Peyer's patch (tissue), 4 donors: ENCODE data around the gene SYNCRIP.

Source experiments
- POLR2A ChIP-seq, 2 donors: fragments of 450-650 bp; IDR thresholded peaks; one replicate each; pipeline ENCODE4 v1.5.1; 2017; ENCODE audit warnings: antibody characterized with exemption in 2 of 2, mild to moderate bottlenecking in 2 of 2, moderate library complexity in 2 of 2
- TF ChIP-seq, protein P1 (sequence below), 6 experiments: fragments of 450-650 bp in 4 of 6; fragments of 200-600 bp in 2 of 6; sonication (generic) in 1 of 6; IDR thresholded peaks; one replicate each; pipeline ENCODE4 v1.5.1; 2017 to 2019; ENCODE audit warnings: antibody characterized with exemption in 6 of 6, mild to moderate bottlenecking in 3 of 6, moderate library complexity in 1 of 6

DNA sequence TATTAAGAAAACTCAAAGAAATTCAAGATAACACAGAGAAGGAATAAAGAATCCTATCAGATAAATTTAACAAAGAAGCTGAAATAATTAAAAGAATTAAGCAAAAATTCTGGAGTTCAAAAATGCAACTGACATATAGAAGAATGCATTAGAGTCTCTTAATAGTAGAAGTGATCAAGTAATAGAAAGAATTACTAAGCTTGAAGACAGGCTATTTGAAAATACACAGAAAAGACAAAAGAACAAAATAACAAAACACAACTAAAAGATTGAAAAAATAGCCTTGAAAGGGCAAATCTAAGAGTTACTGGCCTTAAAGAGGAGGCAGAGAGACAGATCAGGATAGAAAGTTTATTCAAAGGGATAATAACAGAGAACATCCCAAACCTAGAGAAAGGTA, 61.1 kb downstream of the SYNCRIP start:
- TF ChIP-seq, protein P1, sequence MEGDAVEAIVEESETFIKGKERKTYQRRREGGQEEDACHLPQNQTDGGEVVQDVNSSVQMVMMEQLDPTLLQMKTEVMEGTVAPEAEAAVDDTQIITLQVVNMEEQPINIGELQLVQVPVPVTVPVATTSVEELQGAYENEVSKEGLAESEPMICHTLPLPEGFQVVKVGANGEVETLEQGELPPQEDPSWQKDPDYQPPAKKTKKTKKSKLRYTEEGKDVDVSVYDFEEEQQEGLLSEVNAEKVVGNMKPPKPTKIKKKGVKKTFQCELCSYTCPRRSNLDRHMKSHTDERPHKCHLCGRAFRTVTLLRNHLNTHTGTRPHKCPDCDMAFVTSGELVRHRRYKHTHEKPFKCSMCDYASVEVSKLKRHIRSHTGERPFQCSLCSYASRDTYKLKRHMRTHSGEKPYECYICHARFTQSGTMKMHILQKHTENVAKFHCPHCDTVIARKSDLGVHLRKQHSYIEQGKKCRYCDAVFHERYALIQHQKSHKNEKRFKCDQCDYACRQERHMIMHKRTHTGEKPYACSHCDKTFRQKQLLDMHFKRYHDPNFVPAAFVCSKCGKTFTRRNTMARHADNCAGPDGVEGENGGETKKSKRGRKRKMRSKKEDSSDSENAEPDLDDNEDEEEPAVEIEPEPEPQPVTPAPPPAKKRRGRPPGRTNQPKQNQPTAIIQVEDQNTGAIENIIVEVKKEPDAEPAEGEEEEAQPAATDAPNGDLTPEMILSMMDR (IDR thresholded peaks at IDR 0.05) = no peak
- TF ChIP-seq POLR2A (IDR thresholded peaks at IDR 0.05) = no peak
